Glutamatergic neuron (in vitro differentiated cells): Measurements from ENCODE around the gene RNF135. TPM values are rescaled to one million over a fixed set of nuclear protein-coding genes. Genes with fewer than 3 reads are reported as not detected.
"Not testable (repeated sequence)": the region's sequence is repeated elsewhere in the genome, so short reads cannot be mapped to it uniquely, and the experiment has no call there.

ENCODE experiments used
- DNase-seq: peaks from one replicate; pipeline ENCODE4 v3.0.0; 2022
- H3K27ac Mint-ChIP-seq: one replicate; pipeline ENCODE4 v1.8.0; 2020; ENCODE audit warnings: mild to moderate bottlenecking, mixed read lengths, inconsistent platforms; ENCODE audit not compliant: unreplicated experiment
- H3K27me3 Mint-ChIP-seq: one replicate; pipeline ENCODE4 v1.8.0; 2020; ENCODE audit warnings: mild to moderate bottlenecking, moderate library complexity, mixed read lengths, inconsistent platforms; ENCODE audit not compliant: unreplicated experiment
- H3K36me3 Mint-ChIP-seq: one replicate; pipeline ENCODE4 v1.8.0; 2020; ENCODE audit warnings: mild to moderate bottlenecking, mixed read lengths, inconsistent platforms; ENCODE audit not compliant: unreplicated experiment
- H3K4me1 Mint-ChIP-seq: one replicate; pipeline ENCODE4 v1.8.0; 2020; ENCODE audit warnings: mild to moderate bottlenecking, low read depth, mixed read lengths, inconsistent platforms; ENCODE audit not compliant: unreplicated experiment
- H3K4me3 Mint-ChIP-seq: one replicate; pipeline ENCODE4 v1.8.0; 2020; ENCODE audit warnings: mild to moderate bottlenecking, mixed read lengths, inconsistent platforms; ENCODE audit not compliant: unreplicated experiment
- H3K9me3 Mint-ChIP-seq: one replicate; pipeline ENCODE4 v1.8.0; 2020; ENCODE audit warnings: mild to moderate bottlenecking, moderate library complexity, mixed read lengths, inconsistent platforms; ENCODE audit not compliant: unreplicated experiment
- total RNA-seq: library from RNA; stranded (reverse); fragmentation: NEBNext Ultra II Directional; extraction: Animal tissue kit (Norgen Biotek cat#: 25700); gene quantifications from one replicate; pipeline ENCODE4 v1.2.1, GENCODE V29; 2021; ENCODE audit not compliant: unreplicated experiment
- TF ChIP-seq, protein P1 (sequence below): fragments of 200-600 bp; sonication (generic); IDR thresholded peaks from one replicate; pipeline ENCODE4 v1.5.0; 2021; ENCODE audit not compliant: partially characterized antibody, unreplicated experiment

RNF135 gene
- total RNA-seq, 1 donor from 2014 or later: 0.59 TPM

DNA sequence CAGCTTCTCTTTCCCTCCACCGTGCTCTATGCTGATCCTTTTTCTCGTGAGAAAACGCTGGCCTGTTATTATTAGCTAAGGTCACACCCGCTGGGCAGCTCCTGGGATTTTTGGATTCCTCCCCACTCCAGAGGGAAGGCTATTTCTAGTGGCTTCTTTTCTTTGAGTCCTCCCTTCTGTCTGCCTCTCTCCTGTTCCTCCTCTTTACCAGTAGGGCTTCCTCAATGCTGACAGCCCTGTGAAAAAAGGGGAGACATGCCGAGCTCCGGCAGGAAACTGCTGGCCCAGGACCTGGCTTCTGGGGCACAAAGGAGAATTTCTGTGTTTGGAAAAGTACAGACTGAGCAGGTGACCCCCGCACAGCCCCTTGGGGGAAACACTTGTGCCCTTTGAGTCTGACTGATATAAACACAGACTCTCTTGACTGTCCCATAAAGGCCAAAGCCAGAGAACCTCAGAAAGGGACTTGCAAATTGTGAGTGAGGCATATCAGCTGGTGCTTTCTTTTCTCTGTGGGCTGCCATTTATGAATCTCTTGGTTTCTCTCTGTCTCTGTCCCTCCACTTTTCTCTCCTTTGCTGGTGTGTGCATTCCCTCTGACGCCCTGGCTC lies 14.0 kb upstream of the RNF135 start:
- Mint-ChIP-seq H3K4me3 (no peak overlapping the region), H3K4me1 (peaks cover 2% of the 10 kb centered on the region), H3K36me3 (no peaks in the 10 kb centered on the region), H3K27ac (no peak overlapping the region), H3K9me3 (no peaks in the 10 kb centered on the region), H3K27me3 (peaks cover 2% of the 10 kb centered on the region)
- DNase-seq: no peak
- TF ChIP-seq, protein P1, sequence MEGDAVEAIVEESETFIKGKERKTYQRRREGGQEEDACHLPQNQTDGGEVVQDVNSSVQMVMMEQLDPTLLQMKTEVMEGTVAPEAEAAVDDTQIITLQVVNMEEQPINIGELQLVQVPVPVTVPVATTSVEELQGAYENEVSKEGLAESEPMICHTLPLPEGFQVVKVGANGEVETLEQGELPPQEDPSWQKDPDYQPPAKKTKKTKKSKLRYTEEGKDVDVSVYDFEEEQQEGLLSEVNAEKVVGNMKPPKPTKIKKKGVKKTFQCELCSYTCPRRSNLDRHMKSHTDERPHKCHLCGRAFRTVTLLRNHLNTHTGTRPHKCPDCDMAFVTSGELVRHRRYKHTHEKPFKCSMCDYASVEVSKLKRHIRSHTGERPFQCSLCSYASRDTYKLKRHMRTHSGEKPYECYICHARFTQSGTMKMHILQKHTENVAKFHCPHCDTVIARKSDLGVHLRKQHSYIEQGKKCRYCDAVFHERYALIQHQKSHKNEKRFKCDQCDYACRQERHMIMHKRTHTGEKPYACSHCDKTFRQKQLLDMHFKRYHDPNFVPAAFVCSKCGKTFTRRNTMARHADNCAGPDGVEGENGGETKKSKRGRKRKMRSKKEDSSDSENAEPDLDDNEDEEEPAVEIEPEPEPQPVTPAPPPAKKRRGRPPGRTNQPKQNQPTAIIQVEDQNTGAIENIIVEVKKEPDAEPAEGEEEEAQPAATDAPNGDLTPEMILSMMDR: no peak

DNA sequence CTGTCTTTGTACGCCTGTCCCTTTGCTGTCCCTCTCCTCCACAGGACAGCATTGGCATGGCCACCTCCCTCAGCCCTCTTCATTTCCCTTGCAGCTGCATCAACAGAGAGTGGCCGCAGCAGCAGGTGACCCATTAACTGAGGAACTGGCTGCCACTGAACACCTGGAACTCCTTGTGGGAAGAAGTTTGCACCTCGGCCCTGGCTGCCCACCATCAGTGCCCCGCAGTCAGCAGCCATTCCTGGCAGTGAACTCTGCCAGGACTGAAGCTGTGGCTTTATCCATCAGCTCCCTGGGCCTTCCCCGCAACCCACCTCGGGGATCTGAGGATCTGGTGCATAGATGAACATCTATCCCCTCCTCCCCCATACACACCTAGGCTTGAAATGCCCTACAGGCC lies 13.1 kb upstream of the RNF135 start:
- Mint-ChIP-seq H3K4me1 (peaks cover 2% of the 10 kb centered on the region), H3K27me3 (peaks cover 2% of the 10 kb centered on the region), H3K27ac (no peak overlapping the region), H3K9me3 (no peaks in the 10 kb centered on the region), H3K4me3 (no peak overlapping the region), H3K36me3 (no peaks in the 10 kb centered on the region)
- DNase-seq: no peak
- TF ChIP-seq, protein P1: no peak

DNA sequence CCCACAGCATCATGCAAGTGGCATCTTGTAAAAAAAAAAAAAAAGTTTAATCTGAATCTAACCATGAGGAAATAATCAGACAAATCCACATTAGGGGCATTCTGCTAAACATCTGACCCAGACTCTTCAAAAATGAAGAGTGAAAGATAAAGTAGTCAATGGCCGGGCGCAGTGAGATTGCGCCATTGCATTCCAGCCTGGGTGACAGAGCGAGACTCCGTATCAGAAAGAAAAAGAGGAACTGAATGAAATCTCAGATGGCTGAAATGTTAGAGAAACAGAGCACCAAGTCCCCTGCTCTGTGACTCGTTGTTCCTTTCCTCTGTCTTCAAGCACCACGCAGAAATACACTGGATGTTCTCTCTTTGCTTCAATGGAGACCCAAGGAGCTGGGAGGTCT lies 12.7 kb upstream of the RNF135 start:
- no peaks in the 10 kb centered on the region for H3K9me3 Mint-ChIP-seq
- H3K27me3 Mint-ChIP-seq: peaks cover 2% of the 10 kb centered on the region
- no peak for DNase-seq
- TF ChIP-seq, protein P1: no peak
- no peaks in the 10 kb centered on the region for H3K36me3 Mint-ChIP-seq
- no peak overlapping the region for H3K27ac Mint-ChIP-seq
- no peak overlapping the region for H3K4me3 Mint-ChIP-seq
- H3K4me1 Mint-ChIP-seq: peaks cover 2% of the 10 kb centered on the region

DNA sequence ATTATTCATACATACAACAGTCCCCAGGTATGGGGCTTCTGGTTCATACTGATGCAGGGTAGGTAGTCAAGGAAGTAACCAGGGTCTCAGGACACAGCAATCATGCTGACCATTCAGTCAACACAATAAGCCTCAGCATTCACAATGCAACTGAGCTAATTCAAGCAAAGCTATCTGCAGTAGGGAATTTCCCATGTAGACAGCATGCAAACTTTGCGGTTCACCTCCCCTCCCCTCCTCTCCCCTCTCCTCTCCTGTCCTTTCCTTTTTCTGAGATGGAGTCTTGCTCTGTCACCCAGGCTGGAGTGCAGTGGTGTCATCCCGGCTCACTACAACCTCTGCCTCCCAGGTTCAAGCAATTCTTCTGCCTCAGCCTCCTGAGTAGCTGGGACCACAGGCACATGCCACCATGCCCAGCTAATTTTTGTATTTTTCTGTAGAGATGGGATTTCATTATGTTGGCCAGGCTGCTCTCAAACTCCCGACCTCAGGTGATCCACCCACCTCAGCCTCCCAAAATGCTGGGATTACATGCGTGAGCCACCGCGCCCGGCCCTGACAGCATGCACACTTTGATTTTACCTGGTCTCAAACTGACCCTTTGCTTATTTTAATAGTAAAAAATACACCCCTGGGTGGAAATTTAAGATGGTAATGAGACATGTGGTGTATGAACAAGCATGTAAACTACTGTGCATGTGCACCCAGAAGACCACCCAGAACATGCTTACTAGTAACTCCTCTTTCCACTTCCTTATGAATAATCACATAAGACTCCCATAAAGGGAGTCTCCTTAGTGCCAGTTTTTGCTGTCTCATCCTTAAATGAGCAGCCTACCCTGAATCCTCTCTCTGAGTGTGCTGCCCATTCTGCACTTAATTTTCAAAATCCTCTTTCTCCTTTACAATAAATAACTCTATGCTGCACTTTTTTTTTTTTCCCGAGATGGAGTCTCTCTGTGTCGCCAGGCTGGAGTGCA lies 9.3 kb upstream of the RNF135 start:
- Mint-ChIP-seq H3K27me3 (peaks cover 2% of the 10 kb centered on the region), H3K4me3 (no peak overlapping the region), H3K27ac (no peak overlapping the region), H3K36me3 (no peaks in the 10 kb centered on the region), H3K9me3 (no peaks in the 10 kb centered on the region), H3K4me1 (peaks cover 2% of the 10 kb centered on the region)
- DNase-seq: no peak
- TF ChIP-seq, protein P1: no peak

DNA sequence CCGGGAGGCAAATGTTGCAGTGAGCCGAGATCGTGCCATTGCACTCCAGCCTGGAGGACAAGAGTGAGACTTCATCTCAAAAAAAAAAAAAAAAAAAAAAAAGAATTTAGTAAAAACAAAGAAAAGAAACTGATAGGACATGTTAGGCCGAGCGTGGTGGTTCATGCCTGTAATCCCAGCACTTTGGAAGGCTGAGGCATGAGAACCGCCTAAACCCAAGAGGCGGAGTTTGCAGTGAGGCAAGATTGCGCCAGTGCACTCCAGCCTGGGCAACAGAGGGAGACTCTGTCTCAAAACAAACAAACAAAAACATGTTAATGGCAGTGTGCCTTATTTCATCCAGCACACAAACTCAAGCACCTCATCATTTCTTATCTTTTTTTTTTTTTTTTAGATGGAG lies 6.5 kb upstream of the RNF135 start:
- not testable (repeated sequence) for H3K4me3 Mint-ChIP-seq, H3K9me3 Mint-ChIP-seq, H3K4me1 Mint-ChIP-seq, DNase-seq, H3K27me3 Mint-ChIP-seq, H3K36me3 Mint-ChIP-seq, H3K27ac Mint-ChIP-seq
